Activated T-helper 1 cell treated with Interleukin-2 at 50 U/mL for 16 hours (primary cell): ENCODE data around the gene GALK1.
"Not testable (repeated sequence)": the region's sequence is repeated elsewhere in the genome, so short reads cannot be mapped to it uniquely, and the experiment has no call there.

Experiments
- DNase-seq: peaks from one replicate; pipeline ENCODE4 v3.0.0-alpha.2; 2020; ENCODE audit warnings: low read depth

The GALK1 gene

GRCh38 chr17:75783803-75784472 lies 18.9 kb upstream of the GALK1 start:
- DNase-seq, result no peak

- DNase-seq, result no peak
These were observed 18.2 kb upstream of the GALK1 start for GRCh38 chr17:75783069-75783783.

- no peak for DNase-seq
These were observed 15.2 kb upstream of the GALK1 start for GRCh38 chr17:75779987-75780889.

- peak; percentile 89 for DNase-seq
These were observed 14.4 kb upstream of the GALK1 start for GRCh38 chr17:75779250-75779986.

- no peak for DNase-seq
These were observed 13.9 kb upstream of the GALK1 start for GRCh38 chr17:75778861-75779249.

GRCh38 chr17:75778066-75778860 lies 13.3 kb upstream of the GALK1 start:
- DNase-seq, result not testable (repeated sequence)

GRCh38 chr17:75777296-75777922 lies 12.4 kb upstream of the GALK1 start:
- no peak for DNase-seq

GRCh38 chr17:75776386-75777295 lies 11.6 kb upstream of the GALK1 start:
- DNase-seq, result no peak

- no peak for DNase-seq
These were observed 10.1 kb upstream of the GALK1 start for GRCh38 chr17:75774991-75775668.

GRCh38 chr17:75774471-75774990 lies 9.5 kb upstream of the GALK1 start:
- DNase-seq, result no peak

GRCh38 chr17:75773808-75774470 lies 8.9 kb upstream of the GALK1 start:
- DNase-seq, result no peak

- DNase-seq, result no peak
These were observed 8.3 kb upstream of the GALK1 start for GRCh38 chr17:75773121-75773807.

- DNase-seq, result no peak
These were observed 6.6 kb upstream of the GALK1 start for GRCh38 chr17:75771334-75772281.

- DNase-seq, result no peak
These were observed 4.5 kb upstream of the GALK1 start for GRCh38 chr17:75769536-75769935.

GRCh38 chr17:75767881-75768280 lies 2.9 kb upstream of the GALK1 start:
- no peak for DNase-seq

GRCh38 chr17:75765981-75766380 lies 989 bp upstream of the GALK1 start:
- no peak for DNase-seq

GRCh38 chr17:75764417-75764710 lies 628 bp downstream of the GALK1 start:
- no peak for DNase-seq
